Globus pallidus (tissue), 1 donor: ENCODE data around the gene HOXB1.
"Not testable (repeated sequence)": the region's sequence is repeated elsewhere in the genome, so short reads cannot be mapped to it uniquely, and the experiment has no call there.

Experiments used
- DNase-seq: peaks from one replicate; pipeline ENCODE4 v3.0.0-alpha.2; 2015; ENCODE audit warnings: low spot score

Gene HOXB1

GRCh38 chr17:48543107-48543853 lies 12.5 kb upstream of the HOXB1 start:
- DNase-seq = no peak

GRCh38 chr17:48542698-48543106 lies 11.9 kb upstream of the HOXB1 start:
- no peak for DNase-seq

- no peak for DNase-seq
These were observed 11.4 kb upstream of the HOXB1 start for GRCh38 chr17:48542114-48542656.

GRCh38 chr17:48541577-48542113 lies 10.8 kb upstream of the HOXB1 start:
- DNase-seq = no peak

- DNase-seq = no peak
These were observed 10.3 kb upstream of the HOXB1 start for GRCh38 chr17:48541036-48541576.

- no peak for DNase-seq
These were observed 9.4 kb upstream of the HOXB1 start for GRCh38 chr17:48540213-48540612.

GRCh38 chr17:48539177-48539576 lies 8.4 kb upstream of the HOXB1 start:
- no peak for DNase-seq

- no peak for DNase-seq
These were observed 6.5 kb upstream of the HOXB1 start for GRCh38 chr17:48537316-48537715.

- not testable (repeated sequence) for DNase-seq
These were observed 5.2 kb upstream of the HOXB1 start for GRCh38 chr17:48535793-48536559.

GRCh38 chr17:48532261-48532660 lies 1.4 kb upstream of the HOXB1 start:
- no peak for DNase-seq

- no peak for DNase-seq
These were observed 464 bp downstream of the HOXB1 start for GRCh38 chr17:48530208-48530886.

GRCh38 chr17:48529683-48530009 lies 1.2 kb downstream of the HOXB1 start:
- DNase-seq = no peak

GRCh38 chr17:48528936-48529682 lies 1.7 kb downstream of the HOXB1 start:
- DNase-seq = no peak

- no peak for DNase-seq
These were observed 2.5 kb downstream of the HOXB1 start for GRCh38 chr17:48528153-48528935.

GRCh38 chr17:48527547-48527932 lies 3.3 kb downstream of the HOXB1 start:
- no peak for DNase-seq

- DNase-seq = no peak
These were observed 3.9 kb downstream of the HOXB1 start for GRCh38 chr17:48526608-48527546.

GRCh38 chr17:48523010-48523409 lies 7.8 kb downstream of the HOXB1 start:
- no peak for DNase-seq

GRCh38 chr17:48522031-48522653 lies 8.7 kb downstream of the HOXB1 start:
- DNase-seq = no peak

GRCh38 chr17:48520631-48521079 lies 10.2 kb downstream of the HOXB1 start:
- no peak for DNase-seq
